ENCODE data around the gene RASGEF1B. TPM values are rescaled to one million over a fixed set of nuclear protein-coding genes. Genes with fewer than 3 reads are reported as not detected.

RASGEF1B gene
- total and polyA plus RNA-seq, 2 donors (not counting 3 experiments of a cell fraction or from before 2014, with no cell fraction given): not detected

DNA sequence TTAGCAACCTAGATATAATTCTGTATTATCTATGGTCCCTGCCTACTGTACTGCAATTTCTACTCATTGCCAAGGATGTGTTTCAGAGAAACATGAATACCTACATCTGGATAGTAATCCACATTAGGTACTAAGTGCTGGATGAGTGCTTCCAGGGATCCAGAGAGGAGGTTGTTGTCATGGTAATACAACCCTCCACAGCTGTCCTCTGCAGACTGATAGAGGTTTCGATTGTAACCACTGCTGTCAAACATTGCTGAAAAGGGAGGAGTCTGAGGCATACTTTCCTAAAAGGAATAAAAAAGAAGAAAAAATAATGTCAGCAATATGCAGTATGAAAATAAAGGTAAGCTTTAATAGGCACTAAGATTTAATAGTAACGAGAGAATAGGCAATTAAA, 12.5 kb downstream of the RASGEF1B start:
- Histone ChIP-seq H3K4me2 (ENCODE audit: insufficient read depth, low read length) (no peak overlapping the region), H3K27me3 (ENCODE audit: control insufficient read depth in 2 of 2, insufficient read depth in 2 of 2, low read length in 2 of 2) (no peaks in the 10 kb centered on the region), H3K27ac (ENCODE audit: insufficient read depth, low read depth, low read length) (no peak overlapping the region), H2AFZ (ENCODE audit: low read depth, low read length) (no peak overlapping the region), H3K4me3 (replicated peaks in 1 of 3; ENCODE audit: insufficient read depth in 1 of 3, low read depth in 1 of 3, low read length in 3 of 3) (no peak overlapping the region), H3K9ac (replicated peaks; ENCODE audit: extremely low read depth, insufficient read depth, low read length) (no peak overlapping the region), H3K9me3 (replicated peaks; ENCODE audit: control insufficient read depth, insufficient read depth, low read length) (no peaks in the 10 kb centered on the region), H3K36me3 (ENCODE audit: control insufficient read depth in 2 of 2, extremely low read depth in 1 of 2, insufficient read depth in 2 of 2, low read length in 2 of 2) (no peaks in the 10 kb centered on the region), H3K4me1 (ENCODE audit: control insufficient read depth, extremely low read depth, insufficient read depth, low read length) (no peaks in the 10 kb centered on the region), H4K20me1 (replicated peaks; ENCODE audit: control insufficient read depth, extremely low read depth, insufficient read depth, low read length) (no peaks in the 10 kb centered on the region), H3K9me1 (replicated peaks; ENCODE audit: control insufficient read depth, extremely low read depth, insufficient read depth, low read length) (no peaks in the 10 kb centered on the region), H3K79me2 (ENCODE audit: control insufficient read depth, insufficient read depth, low read length) (no peaks in the 10 kb centered on the region)
- DNase-seq (ENCODE audit: low read depth, low spot score) (no peak), FAIRE-seq (no peak)
- TF ChIP-seq MYC (IDR thresholded peaks at IDR 0.05; ENCODE audit: low read depth, low read length): no peak
- CTCF ChIA-PET: interaction anchor here (1.7 kb wide), 1 partner anchor 8 kb away, joined by 6 read pairs; no protein-coding TSS in a partner anchor
- intact Hi-C loops (cut with micrococcal nuclease) (no loop called here), dilution Hi-C loops (cut with MboI; ENCODE audit: extremely low pct_ligation_motif_present, low sequenced_read_pairs) (no loop called here)
- BruUV-seq (replicated peaks): no TSS peak
- POLR2A ChIA-PET: no interaction called here

- TF ChIP-seq FOS (IDR thresholded peaks at IDR 0.05; ENCODE audit: borderline replicate concordance, insufficient read depth, low read length): no peak
- no peak for TF ChIP-seq POLR2AphosphoS5 (IDR thresholded peaks at IDR 0.05; ENCODE audit: insufficient read depth, low read depth, low read length)
- TF ChIP-seq POLR2A (IDR thresholded peaks at IDR 0.05; ENCODE audit: low read depth, low read length): no peak
- TF ChIP-seq MYC (IDR thresholded peaks at IDR 0.05; ENCODE audit: low read depth, low read length): no peak
- no peak for TF ChIP-seq CTCF (IDR thresholded peaks at IDR 0.05; ENCODE audit: extremely low read depth in 1 of 2, insufficient read depth in 1 of 2, low read depth in 1 of 2, low read length in 2 of 2)
- no peak for TF ChIP-seq EZH2 (IDR thresholded peaks at IDR 0.05; ENCODE audit: borderline replicate concordance, low read depth, low read length, severe bottlenecking)
- TF ChIP-seq JUN (IDR thresholded peaks at IDR 0.05; ENCODE audit: borderline replicate concordance, insufficient read depth, insufficient read length, low read depth): no peak
- no peak for TF ChIP-seq GATA2 (IDR thresholded peaks at IDR 0.05; ENCODE audit: insufficient read depth, insufficient read length, low read depth, low read length)
- no peak for TF ChIP-seq MAX (IDR thresholded peaks at IDR 0.05; ENCODE audit: insufficient read depth, insufficient read length)
- Histone ChIP-seq H3K9ac (replicated peaks; ENCODE audit: extremely low read depth, insufficient read depth, low read length) (no peak overlapping the region), H3K36me3 (ENCODE audit: control insufficient read depth in 2 of 2, extremely low read depth in 1 of 2, insufficient read depth in 2 of 2, low read length in 2 of 2) (no peaks in the 10 kb centered on the region), H3K79me2 (ENCODE audit: control insufficient read depth, insufficient read depth, low read length) (no peaks in the 10 kb centered on the region), H3K27ac (ENCODE audit: insufficient read depth, low read depth, low read length) (no peak overlapping the region), H2AFZ (ENCODE audit: low read depth, low read length) (no peak overlapping the region), H3K4me2 (ENCODE audit: insufficient read depth, low read length) (no peak overlapping the region), H3K9me1 (replicated peaks; ENCODE audit: control insufficient read depth, extremely low read depth, insufficient read depth, low read length) (no peaks in the 10 kb centered on the region), H3K4me3 (replicated peaks in 1 of 3; ENCODE audit: insufficient read depth in 1 of 3, low read depth in 1 of 3, low read length in 3 of 3) (no peak overlapping the region), H3K9me3 (replicated peaks; ENCODE audit: control insufficient read depth, insufficient read depth, low read length) (no peaks in the 10 kb centered on the region), H4K20me1 (replicated peaks; ENCODE audit: control insufficient read depth, extremely low read depth, insufficient read depth, low read length) (no peaks in the 10 kb centered on the region), H3K4me1 (ENCODE audit: control insufficient read depth, extremely low read depth, insufficient read depth, low read length) (no peaks in the 10 kb centered on the region), H3K27me3 (ENCODE audit: control insufficient read depth in 2 of 2, insufficient read depth in 2 of 2, low read length in 2 of 2) (no peaks in the 10 kb centered on the region)
- no peak for FAIRE-seq
- BruUV-seq (replicated peaks): no TSS peak
- no peak for DNase-seq (ENCODE audit: low read depth, low spot score)
- intact Hi-C loops (cut with micrococcal nuclease) (no loop called here), dilution Hi-C loops (cut with MboI; ENCODE audit: extremely low pct_ligation_motif_present, low sequenced_read_pairs) (no loop called here)
- ChIA-PET POLR2A (no interaction called here), CTCF (interaction anchor here (1.7 kb wide), 1 partner anchor 9 kb away, joined by 6 read pairs; no protein-coding TSS in a partner anchor)
These were observed 13.7 kb downstream of the RASGEF1B start for GRCh38 chr4:81457921-81458520.

Measured in endothelial cell of umbilical vein (primary cell).